OCI-LY7 (cell line): ENCODE measurements around the gene MAP3K2.

Experiments used
- EZH2phosphoT487 ChIP-seq: fragments of 200-600 bp; sonication (generic); IDR thresholded peaks from 2 replicates; pipeline ENCODE4 v1.6.1; 2018; ENCODE audit warnings: low read depth, borderline replicate concordance, mild to moderate bottlenecking, mixed run types, antibody characterized with exemption, low read length, moderate library complexity, mixed read lengths
- TF ChIP-seq, protein P1 (sequence below): fragments of 200-600 bp; sonication (generic); conservative IDR thresholded peaks from 2 replicates; pipeline ENCODE4 v1.5.1; 2014; ENCODE audit warnings: mild to moderate bottlenecking, antibody characterized with exemption, low read length, moderate library complexity, mixed read lengths

DNA sequence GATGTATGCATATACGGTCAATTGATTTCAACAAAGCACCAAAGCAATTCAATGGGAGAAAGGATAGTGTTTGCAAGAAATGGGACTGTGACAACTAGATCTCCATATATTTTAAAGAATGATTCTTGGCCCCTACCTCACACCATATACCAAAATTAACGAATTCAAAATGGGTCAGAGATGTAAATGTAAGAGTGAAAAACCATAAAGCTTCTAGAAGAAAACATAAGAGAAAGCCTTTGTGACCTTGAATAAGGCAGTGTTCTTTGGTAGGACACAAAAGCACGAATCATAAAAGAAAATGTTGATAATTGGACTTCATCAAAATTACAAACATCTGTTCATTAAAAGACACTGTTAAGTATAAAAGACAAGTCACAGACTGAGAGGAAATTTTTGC, 25.4 kb upstream of the MAP3K2 start:
- TF ChIP-seq, protein P1, sequence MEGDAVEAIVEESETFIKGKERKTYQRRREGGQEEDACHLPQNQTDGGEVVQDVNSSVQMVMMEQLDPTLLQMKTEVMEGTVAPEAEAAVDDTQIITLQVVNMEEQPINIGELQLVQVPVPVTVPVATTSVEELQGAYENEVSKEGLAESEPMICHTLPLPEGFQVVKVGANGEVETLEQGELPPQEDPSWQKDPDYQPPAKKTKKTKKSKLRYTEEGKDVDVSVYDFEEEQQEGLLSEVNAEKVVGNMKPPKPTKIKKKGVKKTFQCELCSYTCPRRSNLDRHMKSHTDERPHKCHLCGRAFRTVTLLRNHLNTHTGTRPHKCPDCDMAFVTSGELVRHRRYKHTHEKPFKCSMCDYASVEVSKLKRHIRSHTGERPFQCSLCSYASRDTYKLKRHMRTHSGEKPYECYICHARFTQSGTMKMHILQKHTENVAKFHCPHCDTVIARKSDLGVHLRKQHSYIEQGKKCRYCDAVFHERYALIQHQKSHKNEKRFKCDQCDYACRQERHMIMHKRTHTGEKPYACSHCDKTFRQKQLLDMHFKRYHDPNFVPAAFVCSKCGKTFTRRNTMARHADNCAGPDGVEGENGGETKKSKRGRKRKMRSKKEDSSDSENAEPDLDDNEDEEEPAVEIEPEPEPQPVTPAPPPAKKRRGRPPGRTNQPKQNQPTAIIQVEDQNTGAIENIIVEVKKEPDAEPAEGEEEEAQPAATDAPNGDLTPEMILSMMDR, result no peak
- TF ChIP-seq EZH2phosphoT487, result no peak
